ENCODE measurements around the gene WDR44.

DNA sequence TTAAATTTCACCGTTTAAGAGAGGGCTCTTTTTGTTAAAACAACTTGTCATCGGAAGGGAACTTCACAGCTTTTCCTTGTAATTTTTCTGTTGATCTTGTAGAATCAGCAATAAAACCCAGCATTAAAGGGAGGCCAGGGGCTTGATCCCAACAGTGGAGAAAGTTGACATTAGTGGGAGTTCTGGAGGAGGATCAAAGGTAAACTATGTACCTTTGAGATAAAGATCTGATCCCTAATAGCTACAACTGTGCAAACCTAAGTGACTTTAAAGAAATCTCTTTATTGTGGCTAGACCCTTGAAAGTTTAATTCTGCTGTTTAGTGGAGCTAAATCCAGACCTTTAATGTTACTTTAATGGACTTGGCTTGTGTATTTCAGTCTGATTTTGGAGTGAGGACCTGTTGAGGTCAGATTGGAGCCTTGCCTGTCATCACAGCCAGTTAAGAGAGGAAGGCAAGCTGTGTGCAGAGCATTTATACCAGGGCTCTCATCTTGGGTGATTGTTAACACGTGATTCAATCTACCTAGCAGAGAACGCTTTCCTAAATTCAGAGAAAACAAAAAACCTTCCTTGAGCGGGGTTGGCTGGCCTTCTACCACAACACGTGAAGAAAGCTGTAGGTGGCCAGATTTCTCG is 151.4 kb downstream of the WDR44 start:
- TF ChIP-seq, protein P1, sequence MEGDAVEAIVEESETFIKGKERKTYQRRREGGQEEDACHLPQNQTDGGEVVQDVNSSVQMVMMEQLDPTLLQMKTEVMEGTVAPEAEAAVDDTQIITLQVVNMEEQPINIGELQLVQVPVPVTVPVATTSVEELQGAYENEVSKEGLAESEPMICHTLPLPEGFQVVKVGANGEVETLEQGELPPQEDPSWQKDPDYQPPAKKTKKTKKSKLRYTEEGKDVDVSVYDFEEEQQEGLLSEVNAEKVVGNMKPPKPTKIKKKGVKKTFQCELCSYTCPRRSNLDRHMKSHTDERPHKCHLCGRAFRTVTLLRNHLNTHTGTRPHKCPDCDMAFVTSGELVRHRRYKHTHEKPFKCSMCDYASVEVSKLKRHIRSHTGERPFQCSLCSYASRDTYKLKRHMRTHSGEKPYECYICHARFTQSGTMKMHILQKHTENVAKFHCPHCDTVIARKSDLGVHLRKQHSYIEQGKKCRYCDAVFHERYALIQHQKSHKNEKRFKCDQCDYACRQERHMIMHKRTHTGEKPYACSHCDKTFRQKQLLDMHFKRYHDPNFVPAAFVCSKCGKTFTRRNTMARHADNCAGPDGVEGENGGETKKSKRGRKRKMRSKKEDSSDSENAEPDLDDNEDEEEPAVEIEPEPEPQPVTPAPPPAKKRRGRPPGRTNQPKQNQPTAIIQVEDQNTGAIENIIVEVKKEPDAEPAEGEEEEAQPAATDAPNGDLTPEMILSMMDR (IDR thresholded peaks at IDR 0.05): no peak
- TF ChIP-seq POLR2A (IDR thresholded peaks at IDR 0.05): no peak

Measured in adrenal gland (tissue), 5 donors.